Measurements from ENCODE around the gene RABGAP1. TPM values are rescaled to one million over a fixed set of nuclear protein-coding genes. Genes with fewer than 3 reads are reported as not detected.

Gene RABGAP1
- total and polyA plus RNA-seq, 2 experiments from 2014 or later, result 8.5 to 33.9 TPM

GRCh38 chr9:123113185-123113584 is 172.4 kb downstream of the RABGAP1 start:
- peaks cover 11% of the 10 kb centered on the region for H3K4me1 ChIP-seq (ENCODE audit: insufficient read depth)
- no peaks in the 10 kb centered on the region for H3K9me2 ChIP-seq (ENCODE audit: insufficient read depth)
- peak overlapping the region; percentile 16; the same call in 1 of the 2 replicates for H3K27ac Mint-ChIP-seq
- H3K36me3 Mint-ChIP-seq (ENCODE audit: low read depth), result peaks cover 36% of the 10 kb centered on the region
- H3K4me3 Mint-ChIP-seq, result no peak overlapping the region
- H3K27me3 Mint-ChIP-seq (ENCODE audit: insufficient read depth, low read depth, poor library complexity), result peaks cover 19% of the 10 kb centered on the region
- H4K20me1 ChIP-seq (replicated peaks; ENCODE audit: insufficient read depth), result peaks cover 8% of the 10 kb centered on the region
- H3K27ac ChIP-seq (ENCODE audit: low read depth), result peak overlapping the region; percentile 69; the same call in 1 of the 2 replicates
- H3K27me3 ChIP-seq (ENCODE audit: insufficient read depth), result no peaks in the 10 kb centered on the region
- H3K4me2 ChIP-seq, result no peak overlapping the region
- no peak for DNase-seq (ENCODE audit: low spot score)
- H3K36me3 ChIP-seq (ENCODE audit: insufficient read depth), result 0 out of 2 replicates have a peak, but pooled peaks cover 5% of the 10 kb centered on the region
- H3K79me2 ChIP-seq (replicated peaks; ENCODE audit: insufficient read depth), result no peaks in the 10 kb centered on the region
- no peak overlapping the region for H2AFZ ChIP-seq
- peaks cover 26% of the 10 kb centered on the region for H3K4me1 Mint-ChIP-seq
- no peak overlapping the region for H3K4me3 ChIP-seq
- peaks cover 9% of the 10 kb centered on the region; the same call in 1 of the 2 replicates for H3F3A ChIP-seq (replicated peaks; ENCODE audit: low read depth)
- ATAC-seq, result no peak
- TF ChIP-seq ETS1 (IDR thresholded peaks at IDR 0.05), result no peak
- no peak for TF ChIP-seq ZNF114 (CRISPR knock-in tag; IDR thresholded peaks at IDR 0.05)
- TF ChIP-seq POLR2AphosphoS5 (IDR thresholded peaks at IDR 0.05; ENCODE audit: low read depth), result no peak
- TF ChIP-seq CTCF (conservative IDR thresholded peaks at IDR 0.05; ENCODE audit: low read depth in 2 of 2), result no peak
- TF ChIP-seq EZH2phosphoT487 (IDR thresholded peaks at IDR 0.05; ENCODE audit: unreplicated experiment), result no peak
- TF ChIP-seq JUNB (IDR thresholded peaks at IDR 0.05; ENCODE audit: unreplicated experiment), result no peak
- no peak for TF ChIP-seq CREB1 (CRISPR knock-in tag; IDR thresholded peaks at IDR 0.05; ENCODE audit: low read depth)
- H3K9me3 Mint-ChIP-seq, result no peaks in the 10 kb centered on the region; the same call in 1 of the 3 replicates

GRCh38 chr9:123115146-123115913 is 174.5 kb downstream of the RABGAP1 start:
- Histone ChIP-seq H3K27ac (ENCODE audit: low read depth) (no peak overlapping the region), H3K4me1 (ENCODE audit: insufficient read depth) (peaks cover 17% of the 10 kb centered on the region), H3K4me2 (no peak overlapping the region), H4K20me1 (replicated peaks; ENCODE audit: insufficient read depth) (peaks cover 6% of the 10 kb centered on the region), H3K36me3 (ENCODE audit: insufficient read depth) (0 out of 2 replicates have a peak, but pooled peaks cover 5% of the 10 kb centered on the region), H2AFZ (no peak overlapping the region), H3F3A (replicated peaks; ENCODE audit: low read depth) (peaks cover 9% of the 10 kb centered on the region; the same call in 1 of the 2 replicates), H3K9me2 (ENCODE audit: insufficient read depth) (no peaks in the 10 kb centered on the region), H3K27me3 (ENCODE audit: insufficient read depth) (no peaks in the 10 kb centered on the region), H3K4me3 (no peak overlapping the region), H3K79me2 (replicated peaks; ENCODE audit: insufficient read depth) (no peaks in the 10 kb centered on the region)
- Mint-ChIP-seq H3K36me3 (ENCODE audit: low read depth) (peaks cover 23% of the 10 kb centered on the region), H3K4me1 (peaks cover 31% of the 10 kb centered on the region), H3K27me3 (ENCODE audit: insufficient read depth, low read depth, poor library complexity) (peaks cover 16% of the 10 kb centered on the region), H3K9me3 (no peaks in the 10 kb centered on the region; the same call in 1 of the 3 replicates), H3K27ac (no peak overlapping the region), H3K4me3 (no peak overlapping the region)
- ATAC-seq (no peak), DNase-seq (ENCODE audit: low spot score) (no peak)
- no peak for TF ChIP-seq REST (IDR thresholded peaks at IDR 0.05; ENCODE audit: unreplicated experiment)

Measured in GM23338 (cell line).